Neural progenitor cell (in vitro differentiated cells): Measurements from ENCODE around the gene TSPAN16.
"Not testable (repeated sequence)": the region's sequence is repeated elsewhere in the genome, so short reads cannot be mapped to it uniquely, and the experiment has no call there.

Experiments
- CTCF ChIP-seq: fragments of 200-600 bp; sonication (generic); IDR thresholded peaks from 2 replicates; pipeline ENCODE4 v1.5.1; 2017; ENCODE audit warnings: antibody characterized with exemption, mild to moderate bottlenecking
- EZH2phosphoT487 ChIP-seq: fragments of 200-600 bp; sonication (generic); IDR thresholded peaks from 2 replicates; pipeline ENCODE4 v1.6.1; 2017; ENCODE audit warnings: antibody characterized with exemption

GRCh38 chr19:11340099-11340467 lies 44.1 kb downstream of the TSPAN16 start:
- TF ChIP-seq CTCF, EZH2phosphoT487: not testable (repeated sequence)
